GM18909 (cell line): ENCODE data around the gene OTOA.
"Not testable (repeated sequence)": the region's sequence is repeated elsewhere in the genome, so short reads cannot be mapped to it uniquely, and the experiment has no call there.

Source experiments
- ATAC-seq: cut with Tn5 transposase; IDR thresholded peaks from one replicate; pipeline ENCODE4 v1.9.1; 2021; ENCODE audit warnings: mild to moderate bottlenecking; ENCODE audit not compliant: unreplicated experiment, poor library complexity

OTOA gene

GRCh38 chr16:21663889-21664647, at the start of gene OTOA:
OTOA (plus strand) TSS chr16:21663968; CDS start chr16:21678515, 14,547 bp downstream.
- ATAC-seq, result no peak

DNA sequence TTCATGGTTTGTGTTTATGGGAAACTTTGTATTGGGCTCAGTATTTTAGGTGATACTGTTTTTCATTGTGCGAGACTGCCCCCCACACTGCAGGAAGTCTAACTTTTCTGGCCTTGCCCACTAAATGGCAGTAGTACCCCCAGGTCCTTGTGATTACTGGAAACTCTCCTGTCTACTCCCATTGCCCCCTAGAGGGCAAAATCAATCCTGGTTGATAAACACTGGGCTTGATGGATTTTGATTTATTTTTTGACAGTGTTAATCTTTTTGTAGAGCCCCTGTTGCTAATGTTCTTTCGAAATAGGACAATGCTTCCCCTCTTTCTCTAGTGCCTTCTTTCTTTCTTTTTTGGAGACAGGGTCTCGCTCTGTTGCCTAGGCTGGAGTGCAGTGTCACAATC, 48.9 kb upstream of the OTOA start:
- ATAC-seq, result no peak

DNA sequence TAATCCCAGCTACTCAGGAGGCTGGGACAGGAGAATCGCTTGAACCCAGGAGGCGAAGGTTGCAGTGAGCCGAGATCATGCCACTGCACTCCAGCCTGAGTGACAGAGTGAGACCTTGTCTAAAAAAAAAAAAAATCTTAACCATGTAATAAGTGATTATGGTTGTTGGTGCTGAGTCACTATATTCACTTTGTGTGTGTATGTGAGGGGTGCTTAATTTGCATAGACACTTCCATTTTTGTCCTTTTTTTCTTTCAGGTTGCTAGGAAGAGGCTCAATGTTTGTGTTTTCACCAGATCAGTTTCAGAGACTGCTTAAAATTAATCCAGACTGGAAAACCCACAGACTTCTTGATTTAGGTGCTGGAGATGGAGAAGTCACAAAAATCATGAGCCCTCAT, 46.2 kb upstream of the OTOA start:
- ATAC-seq, result no peak

- ATAC-seq, result no peak
Observed at GRCh38 chr16:21618281-21618680, 45.5 kb upstream of the OTOA start.

- no peak for ATAC-seq
Observed at GRCh38 chr16:21619765-21620425, 43.9 kb upstream of the OTOA start.

- ATAC-seq, result no peak
Observed at GRCh38 chr16:21620592-21620991, 43.2 kb upstream of the OTOA start.

- ATAC-seq, result no peak
Observed at GRCh38 chr16:21622545-21622944, 41.2 kb upstream of the OTOA start.

DNA sequence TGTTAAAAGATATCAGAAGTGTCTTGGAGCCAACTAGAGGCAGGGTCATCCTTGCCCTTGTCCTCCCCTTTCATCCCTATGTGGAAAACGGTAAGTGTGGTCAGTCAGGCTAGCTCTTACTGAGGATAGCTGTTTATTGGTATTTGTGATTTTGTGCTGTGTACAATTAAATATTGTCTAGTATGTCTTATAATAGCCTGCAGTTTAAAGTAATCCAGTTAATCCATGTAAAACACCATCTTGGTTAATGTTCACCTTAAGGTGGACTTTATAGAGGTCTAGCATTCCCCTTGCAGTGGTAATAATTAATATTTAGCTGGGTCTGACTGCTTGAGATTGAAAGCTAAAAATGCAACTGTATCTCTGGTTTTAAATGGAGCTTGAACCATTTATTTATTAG, 38.7 kb upstream of the OTOA start:
- no peak for ATAC-seq

DNA sequence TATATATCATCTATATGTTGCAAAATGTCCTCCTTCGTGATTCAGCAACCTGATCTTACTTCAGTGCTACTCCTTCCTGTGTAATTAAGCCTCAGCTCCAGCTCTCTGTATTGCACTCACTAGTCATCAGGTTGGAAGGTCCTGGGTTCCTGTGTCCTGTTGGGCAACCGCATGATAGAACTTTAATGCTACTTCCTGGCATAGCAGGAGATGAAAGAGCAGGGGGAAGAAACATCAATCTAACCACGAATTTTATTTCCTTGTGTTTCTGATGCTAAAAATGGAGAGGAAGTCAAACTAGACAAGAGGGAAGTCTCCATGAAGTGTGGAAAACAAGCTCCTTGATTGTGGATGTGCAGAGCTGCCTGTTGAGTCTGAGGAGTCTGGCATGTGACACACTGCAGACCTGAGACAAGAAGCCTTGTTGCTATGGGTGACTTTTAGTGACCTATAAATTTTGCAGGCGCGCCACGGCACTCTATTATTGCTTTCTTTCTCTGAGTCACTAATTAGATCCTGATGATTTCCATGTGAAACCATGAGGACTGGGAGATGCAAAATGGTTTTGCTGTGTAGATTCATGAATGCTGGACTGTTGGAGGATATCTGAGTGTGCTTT, 37.0 kb upstream of the OTOA start:
- ATAC-seq, result no peak

DNA sequence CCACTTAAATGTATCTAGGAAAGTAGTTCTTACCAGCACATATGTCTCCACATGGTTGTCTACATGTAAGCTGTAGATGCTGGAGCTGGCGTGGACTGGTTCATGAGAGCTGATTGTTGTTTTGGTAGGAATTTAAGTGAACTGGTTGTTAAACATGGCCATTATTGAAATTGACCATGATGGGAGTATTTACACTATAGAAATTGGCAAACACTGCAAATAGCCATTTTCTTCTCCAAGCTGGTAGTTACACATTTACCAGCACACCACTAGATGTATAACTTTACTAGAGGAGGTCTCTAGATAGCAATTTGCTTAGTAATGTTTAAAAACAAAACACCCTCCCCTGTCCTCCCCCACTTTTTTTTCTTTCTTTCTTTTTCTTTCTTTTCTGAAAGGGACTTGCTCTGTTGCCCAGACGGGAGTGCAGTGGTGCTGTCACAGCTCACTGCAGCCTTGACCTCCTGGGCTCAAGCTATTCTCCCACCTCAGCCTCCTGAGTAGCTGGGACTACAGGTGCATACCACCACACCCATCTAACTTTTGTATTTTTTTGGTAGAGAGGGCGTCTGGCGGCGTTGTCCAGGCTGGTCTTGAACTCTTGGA, 35.5 kb upstream of the OTOA start:
- no peak for ATAC-seq

DNA sequence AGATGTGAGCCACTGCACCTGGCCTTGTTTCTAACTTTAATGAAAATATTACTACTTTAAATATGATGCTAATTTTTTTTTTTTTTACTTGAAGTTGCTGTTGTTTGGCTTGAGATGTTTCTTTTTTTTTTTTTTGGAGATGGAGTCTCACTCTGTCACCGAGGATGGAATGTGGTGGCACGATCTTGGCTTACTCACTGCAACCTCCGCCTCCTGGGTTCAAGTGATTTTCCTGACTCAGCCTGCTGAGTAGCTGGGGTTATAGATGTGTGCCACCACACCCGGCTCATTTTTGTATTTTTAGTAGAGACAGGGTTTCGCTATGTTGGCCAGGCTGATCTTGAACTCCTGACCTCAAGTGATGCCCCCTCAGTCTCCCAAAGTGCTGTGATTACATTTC, 35.0 kb upstream of the OTOA start:
- ATAC-seq, result no peak

GRCh38 chr16:21629616-21630539, 33.9 kb upstream of the OTOA start:
- ATAC-seq, result not testable (repeated sequence)

DNA sequence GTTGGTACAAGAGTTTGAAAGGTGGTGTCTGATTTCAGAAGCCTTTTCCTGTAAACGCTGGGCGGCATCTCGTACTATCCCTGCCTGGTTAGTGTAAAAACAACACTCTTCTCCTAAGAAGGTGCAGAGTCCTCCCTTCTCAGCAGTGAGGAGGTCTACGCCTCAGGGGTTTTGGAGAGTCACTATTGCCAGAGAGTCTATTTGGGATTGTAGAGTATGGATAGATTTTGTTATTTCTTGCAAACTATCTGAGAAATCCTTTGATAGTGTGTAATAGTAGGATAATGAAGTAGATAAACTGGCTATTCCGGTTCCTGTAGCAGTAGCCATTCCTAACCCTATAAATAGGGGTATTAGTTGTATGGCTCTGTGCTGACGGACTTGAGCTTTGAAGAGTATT, 32.9 kb upstream of the OTOA start:
- not testable (repeated sequence) for ATAC-seq

GRCh38 chr16:21631376-21631775, 32.4 kb upstream of the OTOA start:
- not testable (repeated sequence) for ATAC-seq

DNA sequence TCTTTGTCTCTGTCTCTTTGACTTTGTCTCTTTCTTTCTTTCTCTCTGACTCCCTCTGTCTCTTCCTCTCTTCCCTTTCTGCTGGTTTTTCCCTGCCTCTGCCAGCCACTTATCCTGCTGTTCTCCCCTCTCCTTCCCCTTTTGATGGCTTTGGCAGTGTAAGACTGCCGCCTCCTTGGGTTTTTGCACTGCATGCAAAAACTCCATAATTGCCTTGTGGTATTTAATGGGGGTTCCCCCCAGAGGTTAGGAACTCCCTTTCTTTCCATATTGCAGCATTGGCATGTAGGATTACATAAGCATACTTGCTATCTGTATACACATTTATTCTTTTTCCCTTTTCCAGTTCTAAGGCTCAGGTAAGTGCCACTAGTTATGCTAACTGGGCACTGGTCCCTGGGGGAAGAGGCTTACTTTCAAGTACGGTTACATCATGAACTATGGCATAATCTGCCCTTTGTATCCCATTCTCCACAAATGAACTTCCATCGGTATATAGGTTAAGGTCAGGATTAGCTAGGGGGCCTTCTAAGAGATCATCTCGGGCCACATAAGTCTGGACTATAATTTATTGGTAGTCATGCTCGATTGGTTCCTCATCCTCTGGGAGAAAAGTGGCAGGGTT, 31.7 kb upstream of the OTOA start:
- ATAC-seq, result not testable (repeated sequence)

DNA sequence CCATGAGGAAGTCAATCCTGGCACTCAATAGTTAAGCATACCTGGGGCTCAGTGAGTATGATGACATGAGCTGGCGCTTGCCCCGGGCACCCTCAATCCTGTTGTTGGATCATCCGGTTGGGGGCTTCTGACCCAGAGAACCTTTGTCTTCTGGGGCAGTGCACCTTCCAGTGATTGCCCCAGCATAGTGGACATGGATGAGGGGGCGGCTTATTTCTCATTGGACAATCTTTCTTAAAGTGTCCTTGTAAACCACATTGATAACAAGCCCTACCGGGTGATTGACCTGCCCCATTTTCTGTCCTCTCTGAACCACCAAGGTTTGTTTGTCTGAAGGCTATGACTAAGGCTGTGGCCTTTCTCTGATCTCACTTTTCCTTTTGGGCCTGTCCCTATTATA, 29.6 kb upstream of the OTOA start:
- ATAC-seq, result no peak

- not testable (repeated sequence) for ATAC-seq
Observed at GRCh38 chr16:21635694-21636093, 28.1 kb upstream of the OTOA start.

DNA sequence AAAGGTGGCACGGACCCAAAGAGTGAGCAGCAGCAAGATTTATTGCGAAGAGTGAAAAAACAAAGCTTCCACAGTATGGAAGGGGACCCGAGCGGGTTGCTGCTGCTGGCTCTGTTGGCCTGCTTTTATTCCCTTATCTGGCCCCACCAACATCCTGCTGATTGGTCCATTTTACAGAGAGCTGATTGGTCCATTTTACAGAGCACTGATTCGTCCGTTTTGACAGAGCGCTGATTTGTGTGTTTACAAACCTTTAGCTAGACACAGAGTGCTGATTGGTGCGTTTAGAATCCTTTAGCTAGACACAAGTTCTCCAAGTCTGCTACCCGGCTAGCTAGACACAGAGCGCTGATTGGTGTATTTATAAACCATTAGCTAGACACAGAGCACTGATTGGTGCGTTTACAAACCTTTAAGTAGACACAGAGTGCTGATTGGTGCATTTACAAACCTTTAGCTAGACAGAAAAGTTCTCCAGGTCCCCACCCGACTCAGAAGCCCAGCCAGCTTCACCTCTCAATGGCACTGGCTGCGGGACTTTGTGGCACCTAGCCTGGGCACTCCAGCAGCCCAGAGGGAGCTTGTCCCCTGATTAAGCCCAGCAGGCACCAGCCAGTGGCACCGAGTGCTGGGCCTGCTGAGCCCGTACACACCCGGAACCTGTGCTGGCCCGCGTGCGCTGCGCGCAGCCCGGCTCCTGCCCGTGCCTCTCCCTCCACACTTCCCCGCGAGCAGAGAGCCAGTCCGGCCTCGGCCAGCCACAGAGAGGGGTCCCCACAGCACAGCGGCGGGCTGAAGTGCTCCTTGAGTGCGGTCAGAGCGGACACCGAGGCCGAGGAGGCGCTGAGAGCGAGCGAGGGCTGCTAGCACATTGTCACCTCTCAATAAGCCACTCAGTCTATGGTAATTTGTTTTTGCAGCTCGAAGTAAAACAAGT, 26.5 kb upstream of the OTOA start:
- ATAC-seq, result no peak

DNA sequence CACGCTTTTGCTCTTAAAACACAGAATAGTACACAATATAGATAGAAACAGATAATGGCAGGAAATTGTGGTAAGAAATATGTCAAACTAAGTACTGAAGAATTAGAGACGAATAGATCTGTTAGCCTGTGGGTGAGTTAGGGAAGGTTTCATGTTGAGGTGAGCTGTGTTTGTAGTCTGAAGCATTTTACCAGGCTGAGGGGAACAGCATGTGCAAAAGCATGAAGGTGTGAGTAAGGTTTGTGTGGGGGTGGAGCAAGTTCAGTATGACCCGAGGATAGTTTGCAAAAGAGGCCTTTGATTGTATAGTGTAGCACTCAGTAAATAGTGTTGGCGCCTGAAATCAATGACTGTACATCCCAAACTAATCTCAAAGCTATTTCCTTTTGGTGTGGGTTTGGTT, 25.2 kb upstream of the OTOA start:
- no peak for ATAC-seq
